Lung (tissue), 12 donors: ENCODE data around the gene GLI3. TPM values are rescaled to one million over a fixed set of nuclear protein-coding genes. Genes with fewer than 3 reads are reported as not detected.

ENCODE experiments used
- ATAC-seq: fragments of 200-7000 bp; cut with Tn5 transposase; one replicate; pipeline ENCODE4 v1.9.1; 2020; ENCODE audit warnings: moderate number of reproducible peaks; ENCODE audit not compliant: insufficient read depth, low FRiP score
- DNase-seq, 3 donors: peaks; one replicate each; pipeline ENCODE4 v3.0.0-alpha.2; 2013 to 2017
- H3K27ac ChIP-seq, 2 donors: one replicate each; pipeline ENCODE4 v1.5.1; 2013; ENCODE audit warnings: mild to moderate bottlenecking in 2 of 2, moderate library complexity in 2 of 2, control low read depth in 1 of 2, inconsistent platforms in 1 of 2, low read depth in 1 of 2, low read length in 1 of 2
- H3K27me3 ChIP-seq, 3 donors: one replicate each; pipeline ENCODE4 v1.5.1; 2013; ENCODE audit warnings: low read length in 2 of 3; ENCODE audit not compliant: control insufficient read depth in 3 of 3, insufficient read depth in 3 of 3
- H3K36me3 ChIP-seq, 4 donors: one replicate each; pipeline ENCODE4 v1.5.1; 2013; ENCODE audit warnings: low read length in 4 of 4, mild to moderate bottlenecking in 1 of 4, moderate library complexity in 1 of 4; ENCODE audit not compliant: control insufficient read depth in 4 of 4, insufficient read depth in 4 of 4
- H3K4me1 ChIP-seq, 5 donors: one replicate each; pipeline ENCODE4 v1.5.1; 2013; ENCODE audit warnings: low read length in 5 of 5, mild to moderate bottlenecking in 2 of 5, moderate library complexity in 1 of 5; ENCODE audit not compliant: control insufficient read depth in 5 of 5, insufficient read depth in 5 of 5
- H3K4me3 ChIP-seq: one replicate; pipeline ENCODE4 v1.5.1; 2013; ENCODE audit warnings: mild to moderate bottlenecking, control low read depth, moderate library complexity
- H3K9ac ChIP-seq, 2 donors: one replicate each; pipeline ENCODE4 v1.5.1; 2013; ENCODE audit warnings: low read length in 2 of 2, control low read depth in 1 of 2; ENCODE audit not compliant: insufficient read depth in 1 of 2
- H3K9me3 ChIP-seq, 4 donors: one replicate each; pipeline ENCODE4 v1.5.1; 2013; ENCODE audit warnings: low read length in 3 of 4, mild to moderate bottlenecking in 1 of 4, moderate library complexity in 1 of 4; ENCODE audit not compliant: control insufficient read depth in 4 of 4, insufficient read depth in 3 of 4
- WGBS, 2 donors: extraction: QIAGEN DNeasy Blood & Tissue Kit; methylation state at CpG; one replicate each; pipeline ENCODE4 v1.1.7; 2013; 5-methylcytosine and 5-hydroxymethylcytosine counted together
- polyA plus RNA-seq, 2 donors: library from polyadenylated mRNA; stranded (reverse); fragments of 200-250 nt; gene quantifications; one replicate each; pipeline ENCODE4 v1.2.1, GENCODE V29; 2013
- total RNA-seq, 2 donors: library from RNA; depleted of rRNA in 1 of 2; stranded (reverse); fragments of >200 nt in 1 of 2; gene quantifications; one replicate each; pipeline ENCODE4 v1.2.1, GENCODE V29; 2014 to 2021
- TF ChIP-seq, protein P1 (sequence below): IDR thresholded peaks from 2 replicates; pipeline ENCODE4 v1.5.1; 2012; ENCODE audit warnings: mild to moderate bottlenecking; ENCODE audit errors: control extremely low read depth, extremely low read depth
- donor health status: control.
- donor health status: control.
- donor health status: Bipolar disorder and iron deficiency.
- donor health status: healthy.
- donor health status: DM: yes; HTN: yes; CAD: no.

GLI3 gene
- total and polyA plus RNA-seq, 4 donors, result 2.0 to 23.4 (median 10.3) TPM

DNA sequence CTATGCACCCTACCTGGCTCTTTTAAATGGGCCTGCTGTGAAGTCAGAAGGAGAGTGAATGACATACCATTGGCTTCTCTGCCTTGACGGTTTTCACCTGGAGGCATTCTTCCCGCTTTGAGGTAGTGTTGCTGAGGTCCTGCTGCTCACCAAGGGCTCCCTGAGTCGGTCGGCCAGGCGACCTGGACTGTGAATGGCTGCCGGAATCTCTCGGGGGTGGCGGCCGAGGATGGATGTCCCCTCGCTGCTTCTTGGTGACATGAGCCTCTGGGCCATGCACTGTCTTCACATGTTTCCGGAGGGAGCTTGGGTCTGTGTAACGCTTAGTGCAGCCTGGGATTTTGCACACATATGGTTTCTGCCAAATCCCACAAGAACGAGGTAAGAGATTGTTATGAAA lies 264.7 kb downstream of the GLI3 start:
- Histone ChIP-seq H3K36me3 (peaks cover 0 to 40% (median 23%) of the 10 kb centered on the region in 4 donors), H3K4me1 (peaks cover 0 to 48% (median 12%) of the 10 kb centered on the region in 5 donors), H3K27me3 (no peaks in the 10 kb centered on the region), H3K4me3 (no peak overlapping the region), H3K9me3 (no peaks in the 10 kb centered on the region), H3K27ac (no peak overlapping the region), H3K9ac (no peak overlapping the region)
- no peak for ATAC-seq
- WGBS, 2 donors, result 96 to 97% methylated on average over 13 of the region's 13 CpGs
- no peak for DNase-seq
- TF ChIP-seq, protein P1, sequence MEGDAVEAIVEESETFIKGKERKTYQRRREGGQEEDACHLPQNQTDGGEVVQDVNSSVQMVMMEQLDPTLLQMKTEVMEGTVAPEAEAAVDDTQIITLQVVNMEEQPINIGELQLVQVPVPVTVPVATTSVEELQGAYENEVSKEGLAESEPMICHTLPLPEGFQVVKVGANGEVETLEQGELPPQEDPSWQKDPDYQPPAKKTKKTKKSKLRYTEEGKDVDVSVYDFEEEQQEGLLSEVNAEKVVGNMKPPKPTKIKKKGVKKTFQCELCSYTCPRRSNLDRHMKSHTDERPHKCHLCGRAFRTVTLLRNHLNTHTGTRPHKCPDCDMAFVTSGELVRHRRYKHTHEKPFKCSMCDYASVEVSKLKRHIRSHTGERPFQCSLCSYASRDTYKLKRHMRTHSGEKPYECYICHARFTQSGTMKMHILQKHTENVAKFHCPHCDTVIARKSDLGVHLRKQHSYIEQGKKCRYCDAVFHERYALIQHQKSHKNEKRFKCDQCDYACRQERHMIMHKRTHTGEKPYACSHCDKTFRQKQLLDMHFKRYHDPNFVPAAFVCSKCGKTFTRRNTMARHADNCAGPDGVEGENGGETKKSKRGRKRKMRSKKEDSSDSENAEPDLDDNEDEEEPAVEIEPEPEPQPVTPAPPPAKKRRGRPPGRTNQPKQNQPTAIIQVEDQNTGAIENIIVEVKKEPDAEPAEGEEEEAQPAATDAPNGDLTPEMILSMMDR, result no peak

DNA sequence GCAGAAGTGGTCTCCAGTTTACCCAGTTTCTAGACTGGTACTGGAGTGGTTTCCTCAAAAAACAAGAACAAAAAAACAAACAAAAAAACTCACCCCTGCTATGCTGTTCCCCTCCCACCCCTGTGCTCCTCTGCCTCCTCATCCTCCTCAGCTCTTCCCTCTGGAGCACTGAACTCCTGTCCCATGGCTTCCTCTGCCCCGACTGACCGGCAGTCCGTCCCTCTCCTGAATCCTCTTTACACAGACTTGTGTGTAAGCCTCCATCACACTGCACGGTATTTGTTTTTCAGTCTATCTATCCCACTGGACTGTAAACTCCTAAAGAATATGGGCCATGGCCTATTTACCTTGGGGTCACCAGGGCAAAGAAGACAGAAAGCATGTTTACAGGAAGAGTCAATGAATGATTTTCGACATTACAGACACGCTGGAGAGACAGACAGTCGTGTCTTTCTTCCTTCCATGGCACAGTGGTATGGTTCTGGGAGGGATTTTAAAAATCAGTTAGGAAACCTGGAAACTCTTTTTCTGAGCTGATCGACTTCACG lies 265.3 kb downstream of the GLI3 start:
- peaks cover 0 to 41% (median 23%) of the 10 kb centered on the region in 4 donors for H3K36me3 ChIP-seq
- DNase-seq (no peak), ATAC-seq (no peak)
- H3K27me3 ChIP-seq, result no peaks in the 10 kb centered on the region
- peaks cover 0 to 42% (median 10%) of the 10 kb centered on the region in 5 donors for H3K4me1 ChIP-seq
- no peak overlapping the region for H3K27ac ChIP-seq
- H3K9me3 ChIP-seq, result no peaks in the 10 kb centered on the region
- no peak overlapping the region for H3K9ac ChIP-seq
- WGBS, 2 donors, result 92 to 94% methylated on average over 9 of the region's 9 CpGs
- TF ChIP-seq, protein P1, result no peak
- no peak overlapping the region for H3K4me3 ChIP-seq

DNA sequence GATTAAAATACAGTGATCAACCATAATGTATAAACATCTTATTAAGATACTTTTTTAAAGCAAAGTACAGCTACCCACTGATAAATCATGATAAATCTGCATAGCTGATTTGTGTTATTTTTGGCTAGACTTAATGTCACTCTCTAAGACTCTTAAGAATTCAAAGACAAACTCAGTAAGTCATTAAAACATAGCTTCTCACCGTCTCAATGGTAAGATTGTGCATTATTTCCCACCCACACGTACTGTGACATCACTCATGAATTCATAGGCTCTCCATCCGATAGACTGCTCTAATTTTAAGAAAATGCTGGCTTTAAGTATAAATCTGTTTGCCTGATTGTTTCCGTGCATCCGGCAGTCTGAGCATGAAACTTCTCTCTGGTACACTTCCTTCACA lies 266.1 kb downstream of the GLI3 start:
- TF ChIP-seq, protein P1, result no peak
- H3K27me3 ChIP-seq, result no peaks in the 10 kb centered on the region
- no peak overlapping the region for H3K27ac ChIP-seq
- no peak for DNase-seq
- H3K4me3 ChIP-seq, result no peak overlapping the region
- peaks cover 0 to 44% (median 25%) of the 10 kb centered on the region in 4 donors for H3K36me3 ChIP-seq
- H3K9me3 ChIP-seq, result no peaks in the 10 kb centered on the region
- WGBS, 2 donors, result 90 to 93% methylated on average over 5 of the region's 5 CpGs
- H3K9ac ChIP-seq, result no peak overlapping the region
- H3K4me1 ChIP-seq, result peaks cover 0 to 35% (median 5%) of the 10 kb centered on the region in 5 donors
- no peak for ATAC-seq

DNA sequence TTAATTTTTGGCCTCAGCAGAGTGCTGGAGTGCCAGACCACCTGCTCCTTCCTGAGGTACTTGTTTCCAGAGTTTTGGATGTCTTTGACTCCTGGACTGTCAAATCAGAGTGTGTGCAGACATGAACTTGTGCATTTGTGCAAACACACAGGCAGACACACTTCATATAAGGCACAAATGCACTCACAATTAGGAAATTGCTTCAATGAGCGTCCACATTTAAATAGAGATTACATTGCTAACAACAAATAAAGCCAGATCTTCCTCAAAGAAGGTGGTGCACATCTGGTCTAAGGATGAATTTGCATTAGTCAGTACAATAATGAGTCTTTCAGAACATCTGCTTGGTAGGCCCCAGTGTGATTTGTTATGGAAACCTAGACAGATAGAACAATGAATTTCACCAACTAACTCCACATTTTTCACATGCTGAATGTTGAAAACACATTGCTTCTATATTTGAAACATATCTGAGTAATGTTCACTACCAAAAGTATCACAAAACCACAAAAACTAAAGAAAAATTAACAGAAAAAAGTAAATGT lies 267.4 kb downstream of the GLI3 start:
- ATAC-seq, result no peak
- Histone ChIP-seq H3K9me3 (no peaks in the 10 kb centered on the region), H3K4me3 (no peak overlapping the region), H3K27ac (no peak overlapping the region), H3K27me3 (no peaks in the 10 kb centered on the region), H3K4me1 (peaks cover 0 to 24% (median 2%) of the 10 kb centered on the region in 5 donors), H3K9ac (no peak overlapping the region), H3K36me3 (peaks cover 0 to 56% (median 35%) of the 10 kb centered on the region in 4 donors)
- TF ChIP-seq, protein P1, result no peak
- 94 to 97% methylated on average over 1 of the region's 1 CpG for WGBS, 2 donors
- no peak for DNase-seq
